GM23248 (cell line): ENCODE measurements around the gene CST2.

Experiments
- EZH2 ChIP-seq: fragments of 200-600 bp; sonication (generic); IDR thresholded peaks from 2 replicates; pipeline ENCODE4 v1.6.1; 2018; ENCODE audit warnings: antibody characterized with exemption, mild to moderate bottlenecking; ENCODE audit not compliant: insufficient read depth, poor library complexity, severe bottlenecking
- EZH2phosphoT487 ChIP-seq: fragments of 200-600 bp; sonication (generic); IDR thresholded peaks from 2 replicates; pipeline ENCODE4 v1.6.1; 2018; ENCODE audit warnings: antibody characterized with exemption, moderate library complexity, mild to moderate bottlenecking, low read depth; ENCODE audit not compliant: insufficient read depth

DNA sequence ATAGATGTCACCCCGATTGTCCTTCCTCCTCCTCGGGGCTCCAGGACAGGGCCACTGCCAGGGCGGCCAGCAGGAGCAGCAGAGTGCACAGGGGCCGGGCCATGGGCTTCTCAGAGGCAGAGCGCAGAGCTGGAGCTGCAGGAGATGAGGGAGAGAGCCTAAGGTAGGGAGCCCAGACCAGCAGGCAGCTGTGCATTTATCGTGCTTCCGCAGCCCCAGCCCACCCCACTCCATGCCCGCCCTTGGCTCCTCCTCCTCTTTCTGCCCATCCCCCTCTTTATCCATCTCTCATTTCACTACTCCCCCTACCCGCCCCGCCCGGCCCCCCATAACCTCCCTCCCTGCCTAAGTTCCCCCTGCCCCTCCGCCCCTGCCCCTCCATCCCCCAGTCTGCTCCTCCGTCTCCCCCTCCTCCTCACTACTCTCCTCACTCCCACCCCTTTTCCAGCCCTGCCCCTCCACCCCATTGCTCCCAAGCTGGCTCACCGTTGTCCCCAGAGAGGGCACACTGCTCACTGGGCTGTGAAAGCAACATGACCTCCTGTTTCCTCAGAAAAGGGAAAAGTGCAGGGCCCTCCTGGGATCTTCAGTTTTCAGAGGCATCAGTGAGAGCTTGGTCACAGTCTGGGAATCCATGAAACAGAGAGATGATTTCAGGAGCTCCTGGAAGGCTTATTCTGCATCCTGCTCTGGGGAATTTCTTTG is 50.3 kb downstream of the CST2 start:
- TF ChIP-seq EZH2 (no peak), EZH2phosphoT487 (no peak)
